HUDEP-2 (cell line): ENCODE data around the gene WDR1.

Experiments used
- DNase-seq, 76 experiments: peaks; one replicate each; lab custom pipeline; 2025; ENCODE audit not compliant: unreplicated experiment in 76 of 76; lab: John Stamatoyannopoulos, UW

The WDR1 gene

DNA sequence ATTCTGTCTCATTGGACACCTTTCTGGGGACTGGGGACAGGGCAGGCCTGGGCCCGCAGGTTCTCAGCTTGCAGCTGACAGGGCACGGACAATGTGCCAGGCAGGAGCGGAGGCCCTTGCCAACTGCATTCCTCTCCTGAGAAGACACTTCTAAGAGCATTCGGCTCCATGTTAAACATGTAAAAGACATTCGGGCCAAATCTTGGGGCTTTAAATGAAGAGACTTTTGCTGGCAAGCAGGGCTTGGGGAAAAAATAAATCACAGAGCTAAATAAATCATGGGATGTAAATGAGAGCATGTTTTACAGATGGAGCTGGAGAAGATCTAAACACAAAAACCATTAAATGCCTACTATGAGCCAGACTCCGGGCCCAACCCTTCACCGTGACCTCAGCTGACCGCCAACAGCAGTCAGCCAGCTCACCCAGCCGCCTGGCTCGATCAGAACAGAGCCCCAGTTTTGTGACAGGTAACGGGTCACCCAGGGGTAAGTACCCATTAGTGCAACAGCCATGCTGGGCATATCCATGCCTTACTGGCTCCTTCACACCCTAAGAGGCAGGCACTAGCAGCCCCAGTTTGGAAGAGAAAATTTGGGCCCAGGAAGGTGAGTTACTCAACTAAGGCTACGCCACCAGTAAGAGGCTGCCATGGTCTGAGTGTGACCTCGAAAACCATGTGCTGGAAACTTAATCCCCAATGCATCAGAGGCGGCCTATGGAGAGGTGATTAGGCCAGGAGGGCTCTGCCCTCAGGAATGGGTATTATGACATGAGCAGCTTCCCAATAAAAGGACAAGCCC lies 14.7 kb downstream of the WDR1 start:
- no peak for DNase-seq

DNA sequence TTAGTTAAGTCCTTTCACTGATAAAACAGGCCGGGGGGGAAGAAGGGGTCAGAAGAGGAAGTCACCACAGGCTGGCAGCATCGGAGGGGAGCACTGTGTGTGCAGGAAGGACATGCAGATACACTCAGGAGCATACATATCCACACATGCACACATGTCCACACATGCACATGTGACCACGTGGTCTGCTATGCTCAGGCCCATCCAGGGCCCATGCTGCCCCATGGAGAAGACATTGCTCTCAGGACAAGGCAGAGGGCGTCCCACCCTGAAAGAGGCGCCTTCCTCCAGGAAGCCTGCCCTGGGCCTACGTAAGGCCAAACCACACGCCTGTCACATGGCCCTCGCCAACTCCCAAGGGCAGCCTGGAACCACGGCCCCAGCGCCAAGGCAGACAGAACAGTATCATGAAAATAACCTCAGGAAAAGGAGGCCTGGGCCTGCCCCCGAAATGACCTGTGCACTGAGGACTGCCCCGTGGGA lies 15.8 kb downstream of the WDR1 start:
- DNase-seq, result peak in 1 of 76 experiments; percentile 11

DNA sequence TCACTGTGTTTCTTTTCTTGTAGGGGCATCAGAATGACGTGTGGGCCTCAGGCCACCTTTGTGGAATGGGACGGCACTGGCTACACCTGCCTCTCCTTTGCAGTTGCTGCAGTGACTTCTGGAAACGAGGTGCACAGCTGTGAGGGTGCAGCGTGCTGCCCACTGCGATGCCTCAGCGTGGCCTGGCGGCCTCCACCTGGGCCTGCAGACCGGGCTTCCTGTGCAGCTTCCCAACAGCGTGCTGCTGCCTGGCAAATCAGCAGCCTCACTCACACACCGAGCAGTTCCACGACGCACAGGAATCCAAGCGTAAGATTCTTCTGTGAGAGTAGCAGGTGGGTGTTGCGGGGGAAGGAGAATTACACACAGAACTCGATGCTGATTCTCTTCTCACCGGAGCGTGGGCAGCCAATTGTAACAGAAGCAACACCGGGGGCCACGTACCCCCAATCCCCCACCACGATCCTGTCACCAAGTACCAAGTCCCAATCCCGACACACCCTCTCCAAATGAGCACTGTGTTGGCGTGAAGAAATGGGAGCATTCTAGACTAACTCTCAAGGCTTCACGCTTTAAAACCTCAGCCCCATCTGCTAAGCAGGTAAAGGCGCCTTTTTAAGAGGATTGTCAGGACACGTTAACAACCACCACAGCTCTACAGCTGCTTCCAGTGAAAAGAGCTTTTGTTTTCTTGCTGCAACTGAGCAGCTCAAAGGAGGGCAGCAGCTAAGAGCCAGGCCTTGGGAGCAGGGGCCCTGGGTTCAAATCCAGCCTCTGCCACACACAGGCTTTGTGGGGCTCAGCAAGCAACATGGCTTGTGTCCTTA lies 16.9 kb downstream of the WDR1 start:
- DNase-seq, result no peak

DNA sequence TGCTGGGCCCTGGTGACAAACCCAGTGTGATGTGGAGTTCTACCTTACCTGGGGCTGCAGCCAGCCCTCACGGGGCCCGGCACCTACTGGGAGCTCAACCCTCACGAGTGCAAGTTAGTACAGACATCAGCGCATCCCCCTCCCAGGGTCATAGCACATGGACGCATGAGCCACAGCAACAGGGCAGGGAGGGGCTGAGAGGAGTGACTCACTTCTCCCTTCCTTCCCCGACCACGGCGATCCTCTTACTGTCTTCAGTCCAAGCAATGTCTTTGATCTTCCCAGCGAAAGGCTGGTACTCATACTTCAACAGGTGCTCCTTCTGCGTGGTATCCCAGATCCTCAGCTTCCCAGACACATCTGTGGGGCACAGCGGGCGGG lies 17.8 kb downstream of the WDR1 start:
- DNase-seq, result no peak

DNA sequence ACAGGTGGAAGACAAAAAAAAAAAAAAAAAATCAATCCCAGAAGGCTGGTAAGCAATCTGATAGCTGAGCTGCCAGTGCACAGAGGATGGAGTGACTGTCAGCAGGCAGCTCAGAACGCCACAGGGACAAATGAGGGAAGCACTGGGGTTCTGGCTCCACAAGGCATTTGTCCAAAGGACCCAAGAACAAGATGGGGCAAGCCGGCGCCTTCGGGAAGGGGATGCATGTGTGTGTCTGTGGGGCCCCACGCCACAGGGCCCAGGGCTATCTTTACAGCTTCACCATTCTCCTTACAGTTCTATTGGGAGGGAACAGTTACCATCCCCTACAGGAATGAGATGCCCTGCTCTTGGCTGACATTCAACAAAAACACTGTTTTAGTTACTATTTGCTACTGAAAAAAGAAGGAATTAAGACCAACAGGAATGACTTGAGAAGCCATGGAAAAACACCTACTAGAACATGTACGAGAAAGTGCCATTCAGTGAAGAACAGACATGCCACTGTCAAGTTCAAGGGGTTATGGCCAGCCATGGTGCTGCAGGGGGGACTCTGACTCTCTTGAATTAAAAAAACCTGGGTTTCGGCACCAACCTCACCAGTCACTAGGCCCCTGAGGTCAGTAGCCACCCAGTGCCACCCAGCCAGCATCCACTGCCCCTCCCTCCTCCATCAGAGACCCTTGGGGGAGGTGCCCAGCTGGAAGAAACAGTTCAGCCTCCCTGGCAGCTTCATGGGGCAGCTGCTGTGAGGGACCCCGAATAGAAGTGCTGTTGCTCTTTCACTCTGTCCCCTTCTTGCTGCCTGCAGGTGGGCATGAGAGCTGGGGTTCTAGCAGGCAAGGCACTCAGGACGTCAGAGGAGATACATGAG lies 18.5 kb downstream of the WDR1 start:
- DNase-seq, result no peak

DNA sequence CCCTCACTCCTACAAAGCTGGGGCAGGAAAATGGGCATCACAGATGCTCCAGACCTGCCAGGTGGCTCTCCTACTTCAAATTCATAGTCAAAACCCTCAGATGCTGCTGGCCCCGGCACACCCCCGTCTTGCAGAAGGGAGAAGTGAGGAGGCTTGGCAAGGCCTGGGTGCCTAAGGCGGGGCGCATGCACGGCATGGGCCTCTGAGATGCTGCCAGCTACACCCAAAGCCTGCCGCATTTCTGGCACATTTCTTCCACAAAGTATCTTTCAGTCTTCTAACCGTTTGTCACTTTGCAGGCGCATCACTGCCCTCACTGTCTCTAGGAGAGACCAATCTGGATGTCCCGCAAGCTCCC lies 19.6 kb downstream of the WDR1 start:
- DNase-seq, result peak in 49 of 76 experiments; percentile 1 to 62 (median 28)

DNA sequence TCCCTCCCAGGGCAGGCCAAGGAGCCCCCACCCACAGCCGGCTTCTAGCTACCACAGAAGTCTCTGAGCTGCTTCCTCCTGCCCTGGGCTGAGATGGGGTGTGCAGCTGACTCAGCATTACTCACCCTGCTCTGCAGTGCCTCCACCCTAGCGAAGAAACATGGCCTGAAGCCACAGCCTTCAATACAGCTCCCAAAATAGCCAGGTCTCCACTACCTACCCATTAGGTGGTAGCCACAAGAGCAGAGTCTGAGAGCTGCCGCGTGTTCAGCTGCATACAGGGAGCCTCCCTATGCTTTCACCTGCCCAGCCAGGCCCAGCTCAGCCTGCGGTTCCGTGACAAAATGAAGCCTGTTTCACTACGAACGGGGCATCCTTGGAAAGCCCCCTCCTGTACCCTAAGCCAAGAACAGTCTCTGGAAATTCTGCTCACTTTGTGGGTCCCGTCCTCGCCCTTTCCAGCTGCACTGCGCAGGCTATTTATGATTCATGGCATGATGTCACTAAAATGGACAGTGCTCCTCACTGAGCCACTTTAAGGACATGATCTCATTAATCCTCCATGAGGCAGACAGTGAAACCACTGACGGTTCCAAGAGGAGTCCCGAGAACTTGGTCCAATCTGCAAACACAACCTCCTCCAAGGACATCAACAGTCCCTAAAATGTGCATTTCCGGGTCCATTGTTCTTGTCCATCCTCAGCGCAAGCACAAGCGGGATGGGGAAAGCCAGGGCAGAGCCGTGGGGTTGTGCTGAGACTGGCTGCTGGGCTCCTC lies 20.2 kb downstream of the WDR1 start:
- peak in 73 of 76 experiments; percentile 13 to 85 (median 64) for DNase-seq

DNA sequence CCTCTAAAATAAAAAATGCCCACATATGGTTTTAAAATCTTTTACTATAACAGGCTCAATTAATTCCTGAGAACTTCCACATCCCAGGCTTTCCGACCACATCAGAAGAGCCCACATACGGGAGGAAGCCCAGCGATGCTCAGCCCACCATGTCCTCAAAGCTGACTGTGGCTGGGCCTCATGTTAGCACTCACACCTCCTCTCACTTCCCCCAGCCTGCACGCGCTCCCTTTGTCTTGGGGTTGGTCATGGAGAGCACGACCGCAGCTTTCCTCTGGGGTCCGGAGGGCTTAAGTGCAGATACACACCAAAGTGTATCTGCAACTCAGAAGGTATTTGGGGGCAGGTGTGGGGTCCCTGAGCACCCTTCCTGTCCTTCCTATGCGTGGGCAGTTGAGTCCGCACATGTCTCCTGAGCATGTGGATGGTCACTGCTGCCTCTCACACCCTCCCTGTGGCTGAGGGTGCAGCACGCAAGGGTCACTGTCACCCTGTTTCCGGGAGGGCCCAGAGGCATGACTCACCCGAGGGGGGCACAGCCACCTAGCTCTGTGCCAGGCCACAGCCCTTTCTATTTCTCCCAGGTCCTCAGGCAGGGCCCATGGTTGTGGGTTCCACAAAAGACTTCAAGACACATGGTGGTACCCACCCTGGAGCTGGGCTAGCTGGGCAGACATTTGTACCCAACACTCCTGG lies 21.2 kb downstream of the WDR1 start:
- no peak for DNase-seq

DNA sequence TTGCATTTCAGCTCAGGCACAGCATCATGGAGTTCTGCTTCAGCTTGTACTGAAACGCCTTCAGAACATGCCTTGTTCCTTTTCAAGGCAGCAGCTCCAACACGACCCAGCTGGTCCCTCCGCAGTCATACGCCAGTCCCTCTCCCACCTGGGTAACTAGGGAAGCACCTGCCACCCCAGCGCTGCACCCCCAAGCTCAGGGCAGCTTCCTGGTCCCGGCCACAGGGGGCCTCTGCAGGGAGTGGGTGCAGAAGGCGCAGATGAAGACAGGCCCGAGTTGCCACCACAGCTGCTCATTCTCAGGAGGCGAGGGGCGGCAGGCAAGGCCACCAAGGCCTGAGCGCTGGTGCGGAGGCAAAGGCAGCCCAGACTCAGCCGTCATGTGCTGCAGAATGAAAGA lies 21.8 kb downstream of the WDR1 start:
- DNase-seq, result no peak

DNA sequence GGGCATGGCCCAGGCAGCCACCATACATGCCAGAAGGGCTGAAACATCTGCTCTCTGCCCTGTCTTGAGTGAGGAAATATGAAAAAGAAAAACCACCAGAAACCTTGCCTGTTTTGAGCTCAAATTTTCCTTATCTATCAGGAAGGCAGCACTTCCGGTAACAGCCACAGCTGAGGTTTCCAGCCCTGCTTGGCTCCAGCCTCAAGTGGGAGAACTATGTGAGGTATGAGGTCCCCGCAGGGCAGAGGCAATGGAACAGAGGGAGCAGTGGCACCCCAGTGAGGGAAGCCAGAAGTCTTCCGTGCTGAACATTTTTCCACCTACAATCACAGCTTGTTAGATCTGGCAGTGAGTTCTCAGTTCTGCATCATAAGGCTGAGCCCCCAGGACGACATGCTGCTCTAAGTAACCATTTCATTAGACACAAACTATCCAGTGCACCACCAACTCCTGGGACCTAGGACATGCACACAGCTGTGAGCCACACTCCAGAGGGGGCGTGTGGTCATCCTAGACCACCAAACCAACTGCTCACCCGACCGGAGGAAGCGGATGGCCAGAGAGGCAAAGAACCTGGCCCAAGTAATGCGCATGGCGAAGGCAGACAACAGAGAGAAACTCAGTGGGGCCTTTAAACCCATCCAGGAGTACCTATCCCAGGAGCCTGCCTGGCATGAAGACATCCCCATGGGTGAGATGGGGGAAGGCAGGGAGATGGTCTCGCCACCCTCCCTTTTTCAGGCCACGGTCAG lies 22.6 kb downstream of the WDR1 start:
- no peak for DNase-seq

DNA sequence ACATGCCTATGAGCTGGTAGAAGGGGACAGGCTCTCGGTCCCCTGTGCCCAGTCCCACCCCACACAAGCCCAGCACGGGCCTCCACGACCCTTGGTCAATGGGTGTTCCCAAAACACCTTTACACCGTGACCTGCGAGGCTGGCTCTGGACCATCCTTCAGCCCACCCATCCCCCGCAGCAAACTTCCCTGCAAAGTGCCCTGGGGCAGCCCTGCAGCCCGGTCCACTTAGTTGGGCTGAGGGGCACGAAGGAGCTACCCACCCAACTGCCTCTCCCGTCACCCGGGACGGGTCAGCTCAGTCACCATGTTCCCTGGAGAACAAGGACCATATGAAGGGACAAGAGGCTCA lies 23.4 kb downstream of the WDR1 start:
- DNase-seq, result no peak

DNA sequence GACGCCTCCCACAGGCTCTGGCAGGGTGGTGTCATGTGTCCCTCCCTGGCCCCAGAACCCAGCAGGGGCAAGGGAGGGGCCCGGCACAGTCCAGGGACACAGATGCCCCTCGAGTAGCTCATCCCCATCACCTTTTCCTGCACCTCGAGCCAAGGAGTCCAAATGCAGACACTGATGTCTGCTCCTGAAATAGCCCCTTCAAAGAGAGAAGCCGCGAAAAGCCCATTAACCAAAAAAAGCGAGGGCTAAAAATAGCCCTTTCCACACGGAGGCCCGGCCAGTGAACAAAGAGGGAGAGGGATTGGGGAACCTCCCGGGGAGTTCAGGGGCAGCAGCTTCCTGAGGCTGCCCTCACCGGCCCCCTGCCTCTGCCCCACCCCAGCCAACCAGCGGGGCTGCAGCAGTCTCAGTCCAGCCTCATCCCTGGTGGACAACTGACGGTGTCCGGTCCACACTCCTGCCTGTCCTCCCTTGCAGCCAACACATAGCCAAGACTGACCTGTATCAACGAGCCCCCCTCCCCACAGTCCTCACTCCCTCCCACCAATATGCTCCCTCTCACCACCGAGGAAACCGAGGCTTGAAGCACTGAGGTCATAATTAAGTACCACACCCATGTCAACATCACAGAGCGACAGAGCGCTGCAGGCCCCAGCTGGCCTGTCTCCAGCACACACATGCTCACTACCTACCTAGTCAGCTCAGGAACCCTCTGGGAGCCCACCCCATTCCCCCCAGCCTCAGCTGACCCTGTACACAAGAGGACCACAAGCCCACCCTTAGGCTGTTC lies 23.9 kb downstream of the WDR1 start:
- DNase-seq, result peak in 1 of 76 experiments; percentile 1

DNA sequence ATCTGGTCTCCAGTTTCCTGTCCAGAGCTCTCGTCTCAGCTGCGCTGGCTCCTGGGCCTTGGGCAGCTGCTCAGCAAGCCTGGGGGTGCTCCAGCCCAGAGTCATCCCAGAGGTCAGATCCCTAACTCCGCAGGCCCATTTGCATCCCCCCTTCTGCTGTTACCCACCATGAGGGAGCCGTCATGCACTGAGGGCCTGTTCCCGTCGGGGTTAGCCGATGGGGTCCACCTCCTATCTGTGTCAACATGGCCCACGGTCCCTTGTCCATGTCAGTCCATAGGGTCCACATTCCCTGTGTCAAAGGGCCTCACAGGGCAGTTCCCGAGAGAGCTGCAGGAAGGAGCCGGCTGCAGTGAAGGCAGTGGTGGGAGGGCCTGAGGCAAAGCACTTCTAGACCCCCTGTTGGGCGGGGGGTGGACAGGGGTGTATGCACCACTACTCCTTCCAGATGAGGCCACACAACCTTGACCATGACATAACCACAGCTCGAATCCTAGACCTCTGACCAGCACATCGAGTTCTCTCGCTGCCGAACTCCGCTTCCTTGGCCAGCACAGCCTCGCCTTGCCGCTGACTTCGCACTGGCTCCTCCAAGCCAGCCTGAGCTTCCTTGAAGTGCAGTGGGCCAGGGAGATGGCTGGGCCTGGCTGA lies 24.9 kb downstream of the WDR1 start:
- no peak for DNase-seq

DNA sequence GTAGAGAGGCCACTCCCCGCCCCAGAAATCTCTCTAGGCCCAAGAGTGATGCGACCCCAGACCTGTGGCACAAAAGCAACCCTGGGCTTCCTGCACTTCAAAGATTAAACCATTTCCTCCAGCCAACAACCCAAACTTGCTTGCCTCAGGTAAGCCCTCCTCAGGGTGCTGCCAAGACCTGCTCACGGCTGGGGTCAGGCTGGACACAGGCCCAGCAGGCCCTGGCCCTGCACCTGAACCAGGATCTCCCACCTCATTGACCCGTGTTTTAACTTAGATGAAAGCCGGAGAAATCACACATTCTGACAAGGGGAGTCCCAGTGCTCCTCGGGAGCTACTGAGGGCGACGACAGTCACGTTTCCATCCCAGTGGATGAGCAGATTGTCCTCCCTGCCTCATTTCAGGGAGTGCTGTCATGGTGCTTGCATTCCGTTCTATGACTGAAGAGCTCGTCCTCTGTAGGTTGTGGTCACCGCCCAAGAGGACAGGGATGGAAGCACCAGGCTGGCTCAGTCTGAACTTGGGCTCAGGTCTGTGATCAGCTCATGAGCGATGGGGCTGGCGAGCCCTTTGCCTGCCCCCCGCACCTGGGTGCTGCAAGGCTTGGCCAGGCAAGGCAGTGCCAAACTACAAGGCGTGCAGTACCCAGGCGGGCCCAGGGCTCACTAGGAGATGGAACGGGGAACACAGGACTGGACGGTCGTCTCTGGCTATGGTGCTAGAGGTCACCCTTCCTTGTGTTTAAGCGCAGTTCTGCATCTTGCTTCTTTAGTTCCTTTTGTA lies 25.9 kb downstream of the WDR1 start:
- DNase-seq, result no peak

DNA sequence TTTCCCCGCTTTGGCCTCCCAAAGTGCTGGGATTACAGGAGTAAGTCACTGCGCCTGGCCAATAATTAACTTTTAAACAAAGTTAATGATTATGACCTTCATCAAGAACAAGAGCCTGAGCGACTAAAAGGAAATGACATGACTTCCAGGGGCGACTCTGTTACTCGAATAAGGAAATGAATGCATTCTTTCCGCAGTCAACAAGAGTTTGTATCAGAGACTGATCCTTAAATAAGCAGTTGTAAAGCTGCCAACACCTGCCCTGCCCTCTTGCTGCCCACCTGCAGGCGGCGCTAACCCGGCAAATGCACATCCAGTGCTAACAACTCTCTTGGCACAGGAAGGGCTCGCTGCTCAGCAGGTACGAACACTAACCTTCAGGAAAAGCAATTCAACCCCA lies 27.3 kb downstream of the WDR1 start:
- peak in 6 of 76 experiments; percentile 6 to 21 (median 12) for DNase-seq

DNA sequence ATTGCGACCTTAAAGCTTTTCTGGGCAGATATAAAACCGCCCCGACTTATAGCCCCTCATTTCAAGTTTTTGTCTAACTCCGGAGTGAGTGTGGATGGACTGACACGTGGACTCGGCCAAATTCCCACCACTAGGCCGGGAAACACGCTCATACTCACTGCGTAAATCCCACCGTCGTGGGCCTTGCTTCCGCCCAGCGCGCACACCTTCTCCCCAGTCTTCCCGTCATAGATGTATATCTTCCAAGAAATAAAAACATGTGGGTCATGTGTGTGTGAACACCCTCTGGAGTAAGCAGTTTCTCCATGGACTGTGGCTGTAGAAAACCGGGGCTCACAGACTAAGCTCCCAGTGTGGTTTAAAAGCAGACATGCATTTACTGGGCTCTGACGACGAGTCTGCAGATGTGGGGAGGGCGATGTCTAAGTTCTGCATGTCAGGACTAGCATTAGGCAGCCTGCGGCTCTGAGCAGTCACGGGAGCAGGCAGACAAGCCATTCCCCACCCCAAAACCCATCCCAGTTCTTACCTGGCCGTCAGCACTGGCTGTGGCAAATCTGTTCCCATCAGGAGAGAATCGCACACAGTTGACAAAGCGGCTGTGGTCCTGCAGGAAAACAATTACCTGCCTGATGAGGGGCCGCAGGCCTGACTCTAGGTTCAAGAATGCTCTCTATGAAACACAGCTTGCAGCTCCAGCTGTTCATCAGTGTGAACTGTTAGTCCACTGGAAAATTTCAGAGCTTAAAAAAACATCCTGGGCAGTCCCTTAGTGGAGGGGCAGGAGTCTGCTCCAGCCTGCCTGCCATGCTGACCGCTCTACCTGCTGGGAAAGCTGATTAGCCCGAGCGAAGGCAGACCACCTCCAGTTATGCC lies 28.2 kb downstream of the WDR1 start:
- DNase-seq, result no peak
